Measurements from ENCODE around the gene ADARB1.

Gene ADARB1

DNA sequence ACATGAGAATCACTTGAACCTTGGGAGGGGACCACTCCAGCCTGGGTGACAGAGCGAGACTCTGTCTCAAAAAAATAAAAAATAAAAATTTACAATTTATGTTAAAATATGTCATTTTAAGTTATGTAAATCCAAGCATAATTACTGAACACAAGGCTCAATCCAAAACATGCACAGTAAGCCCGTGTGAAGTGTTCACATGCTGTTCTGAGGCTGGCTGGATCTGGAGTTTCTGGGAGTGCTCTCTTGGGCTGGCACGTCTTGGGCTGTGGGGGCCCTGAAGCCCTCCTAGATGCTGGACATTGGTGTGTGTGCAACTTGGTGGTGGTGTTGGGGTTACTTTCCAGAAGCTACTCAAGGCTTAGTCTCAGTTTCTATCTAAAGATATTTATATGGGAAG, 25.2 kb downstream of the ADARB1 start:
- ATAC-seq, result no peak
- peaks cover 54% of the 10 kb centered on the region for H3K4me1 Mint-ChIP-seq
- peaks cover 7% of the 10 kb centered on the region for H3K36me3 Mint-ChIP-seq (ENCODE audit: low read depth)
- no peak overlapping the region for H3K4me3 Mint-ChIP-seq
- H3K27me3 Mint-ChIP-seq, result no peaks in the 10 kb centered on the region
- H3K9me3 Mint-ChIP-seq, result no peaks in the 10 kb centered on the region
- DNase-seq, result no peak
- H3K27ac Mint-ChIP-seq, result no peak overlapping the region

DNA sequence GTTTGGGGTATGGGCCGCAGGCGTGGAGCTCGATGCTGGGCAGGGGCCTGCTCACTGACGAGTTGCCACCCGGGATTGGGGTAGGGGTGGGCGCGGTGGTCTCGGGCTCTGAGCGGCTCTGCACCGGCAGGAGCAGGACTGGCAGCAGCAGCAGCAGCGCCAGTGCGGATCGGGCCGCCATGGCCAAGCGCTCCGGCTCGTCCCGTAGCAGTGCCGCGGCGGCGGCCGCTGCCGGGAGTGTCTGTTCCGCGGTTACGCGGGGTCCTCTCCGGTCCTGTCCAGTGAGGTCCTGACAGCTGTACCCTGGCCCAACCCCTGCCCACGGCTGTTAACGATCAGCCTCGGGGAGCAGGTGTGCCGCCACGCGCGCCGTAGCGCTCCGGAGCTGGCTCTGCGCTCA, 26.5 kb downstream of the ADARB1 start:
- Mint-ChIP-seq H3K4me3 (no peak overlapping the region), H3K27ac (no peak overlapping the region), H3K4me1 (peaks cover 62% of the 10 kb centered on the region), H3K9me3 (no peaks in the 10 kb centered on the region), H3K27me3 (no peaks in the 10 kb centered on the region), H3K36me3 (ENCODE audit: low read depth) (peaks cover 6% of the 10 kb centered on the region)
- ATAC-seq, result no peak
- no peak for DNase-seq

DNA sequence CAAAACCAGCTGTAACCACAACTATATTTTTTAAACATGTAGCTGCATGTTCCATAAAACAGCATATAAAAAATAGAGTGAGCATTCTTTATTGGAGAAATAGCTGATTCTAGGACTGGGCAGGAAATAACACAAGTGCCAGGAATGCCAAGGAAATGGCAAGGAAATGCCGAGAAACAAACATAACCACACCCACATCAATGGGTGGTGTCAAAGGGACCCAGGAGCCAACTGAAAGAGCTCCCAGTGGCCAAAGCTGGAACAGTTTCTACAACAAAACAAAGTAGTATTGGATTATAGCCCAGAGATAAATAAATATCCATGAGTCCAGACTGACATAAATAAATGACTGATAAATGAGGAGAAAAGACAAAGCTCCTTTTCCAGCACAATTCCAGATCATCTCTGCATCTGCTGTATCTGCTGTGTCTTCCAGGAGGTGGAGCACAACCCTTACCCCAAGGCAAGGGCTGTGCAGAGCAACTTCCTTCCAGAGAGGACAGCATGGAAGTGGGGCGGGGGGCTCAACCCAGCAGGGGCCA, 28.1 kb downstream of the ADARB1 start:
- H3K36me3 Mint-ChIP-seq (ENCODE audit: low read depth), result peaks cover 9% of the 10 kb centered on the region
- DNase-seq, result no peak
- no peak overlapping the region for H3K27ac Mint-ChIP-seq
- H3K9me3 Mint-ChIP-seq, result no peaks in the 10 kb centered on the region
- no peak for ATAC-seq
- H3K4me1 Mint-ChIP-seq, result peaks cover 67% of the 10 kb centered on the region
- no peaks in the 10 kb centered on the region for H3K27me3 Mint-ChIP-seq
- no peak overlapping the region for H3K4me3 Mint-ChIP-seq

GRCh38 chr21:45103971-45104520, 29.7 kb downstream of the ADARB1 start:
- H3K36me3 Mint-ChIP-seq (ENCODE audit: low read depth), result peaks cover 12% of the 10 kb centered on the region
- H3K9me3 Mint-ChIP-seq, result no peaks in the 10 kb centered on the region
- peak overlapping the region; percentile 53 for H3K27ac Mint-ChIP-seq
- H3K4me1 Mint-ChIP-seq, result peaks cover 68% of the 10 kb centered on the region
- H3K4me3 Mint-ChIP-seq, result peak overlapping the region; percentile 21
- ATAC-seq, result peak; percentile 53
- DNase-seq, result no peak
- H3K27me3 Mint-ChIP-seq, result no peaks in the 10 kb centered on the region

DNA sequence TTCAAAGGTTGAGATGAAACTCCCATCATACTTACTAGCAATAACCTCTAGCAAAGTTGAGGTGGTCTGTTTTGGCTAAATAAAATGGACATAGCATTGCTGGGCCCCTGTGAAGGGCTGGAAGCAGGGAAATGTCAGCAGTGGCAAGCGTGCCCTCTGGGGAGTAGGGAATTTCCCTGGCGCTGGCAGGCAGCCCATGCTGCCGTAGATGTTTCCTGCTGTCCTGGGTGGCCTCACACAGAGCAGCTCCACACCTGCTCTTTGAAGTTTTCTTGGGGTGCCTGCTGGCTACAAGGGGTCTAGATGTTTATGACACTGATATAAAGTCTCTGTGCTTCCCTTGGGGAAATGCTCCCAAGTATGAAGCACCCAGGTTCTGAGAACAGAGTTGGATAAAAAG, 30.2 kb downstream of the ADARB1 start:
- Mint-ChIP-seq H3K27me3 (no peaks in the 10 kb centered on the region), H3K9me3 (no peaks in the 10 kb centered on the region), H3K27ac (peak overlapping the region; percentile 53), H3K36me3 (ENCODE audit: low read depth) (peaks cover 14% of the 10 kb centered on the region), H3K4me3 (peak overlapping the region; percentile 59), H3K4me1 (peaks cover 73% of the 10 kb centered on the region)
- ATAC-seq (peak; percentile 75), DNase-seq (peak; percentile 61)

DNA sequence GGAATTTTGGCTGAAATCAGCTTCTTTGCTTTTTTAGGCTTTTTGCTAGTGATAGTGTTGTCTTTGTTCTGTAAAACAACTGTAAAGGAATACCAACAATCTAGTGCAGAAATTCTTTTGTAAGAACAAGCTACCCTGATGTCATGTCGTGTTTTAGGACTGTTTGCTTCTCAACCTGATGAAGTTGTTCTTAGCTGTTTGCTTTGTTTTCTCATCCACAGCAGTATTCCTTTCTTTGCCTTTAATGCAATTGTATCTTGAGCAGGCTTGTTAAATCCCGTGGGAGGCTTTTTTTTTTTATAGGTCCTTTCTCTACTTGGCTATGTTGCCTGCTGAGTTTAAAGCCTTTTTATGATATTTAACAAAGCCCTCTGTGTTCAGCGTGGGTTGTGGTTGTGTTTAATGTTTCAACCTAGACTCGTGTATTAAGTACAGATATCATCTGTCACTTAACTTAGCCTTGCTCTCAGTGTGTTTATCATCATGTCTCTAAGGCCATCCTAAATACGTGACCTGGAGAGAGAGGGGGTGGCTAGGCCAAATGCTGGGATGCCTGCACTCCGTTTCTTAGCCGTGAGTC, 31.6 kb downstream of the ADARB1 start:
- peaks cover 87% of the 10 kb centered on the region for H3K4me1 Mint-ChIP-seq
- H3K9me3 Mint-ChIP-seq, result no peaks in the 10 kb centered on the region
- H3K27ac Mint-ChIP-seq, result peak overlapping the region; percentile 14
- H3K27me3 Mint-ChIP-seq, result no peaks in the 10 kb centered on the region
- DNase-seq (no peak), ATAC-seq (no peak)
- H3K4me3 Mint-ChIP-seq, result peak overlapping the region; percentile 18
- H3K36me3 Mint-ChIP-seq (ENCODE audit: low read depth), result peaks cover 14% of the 10 kb centered on the region

DNA sequence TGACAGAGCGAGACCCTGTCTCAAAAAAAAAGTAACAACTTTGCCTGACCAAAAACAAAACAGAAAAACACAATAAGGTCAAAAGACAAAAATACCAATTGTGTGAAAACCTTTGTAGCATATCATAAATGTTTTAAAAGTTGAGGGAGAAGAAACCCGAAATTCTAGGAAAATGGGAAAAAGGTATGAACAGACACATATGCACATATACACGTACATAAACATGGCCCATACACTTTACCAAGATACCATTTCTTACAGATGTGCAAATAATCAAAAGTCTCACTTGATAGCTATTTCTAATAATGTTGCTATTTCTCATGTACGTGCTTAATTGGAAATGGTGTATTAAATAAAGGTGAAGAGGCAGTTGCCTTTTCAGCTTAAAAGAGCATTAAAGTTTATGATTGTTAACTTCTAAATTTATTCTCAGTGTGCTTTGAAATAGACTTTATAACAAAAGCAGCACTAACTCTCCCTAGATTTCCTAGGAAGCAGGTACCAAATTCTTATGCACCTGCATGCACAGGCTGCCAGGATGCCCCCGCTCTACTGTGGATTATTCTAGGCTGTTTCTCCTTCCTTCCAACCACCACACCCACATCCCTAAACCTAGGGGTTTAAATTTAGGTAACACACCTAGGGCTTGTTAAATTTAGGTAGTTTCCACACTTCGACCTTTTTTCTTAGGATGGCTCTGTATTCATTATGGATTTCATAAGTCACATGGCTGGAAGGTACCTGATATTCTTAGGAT, 33.8 kb downstream of the ADARB1 start:
- ATAC-seq (no peak), DNase-seq (no peak)
- Mint-ChIP-seq H3K4me1 (peaks cover 96% of the 10 kb centered on the region), H3K4me3 (no peak overlapping the region), H3K27me3 (no peaks in the 10 kb centered on the region), H3K27ac (peak overlapping the region; percentile 4), H3K36me3 (ENCODE audit: low read depth) (peaks cover 13% of the 10 kb centered on the region), H3K9me3 (no peaks in the 10 kb centered on the region)

DNA sequence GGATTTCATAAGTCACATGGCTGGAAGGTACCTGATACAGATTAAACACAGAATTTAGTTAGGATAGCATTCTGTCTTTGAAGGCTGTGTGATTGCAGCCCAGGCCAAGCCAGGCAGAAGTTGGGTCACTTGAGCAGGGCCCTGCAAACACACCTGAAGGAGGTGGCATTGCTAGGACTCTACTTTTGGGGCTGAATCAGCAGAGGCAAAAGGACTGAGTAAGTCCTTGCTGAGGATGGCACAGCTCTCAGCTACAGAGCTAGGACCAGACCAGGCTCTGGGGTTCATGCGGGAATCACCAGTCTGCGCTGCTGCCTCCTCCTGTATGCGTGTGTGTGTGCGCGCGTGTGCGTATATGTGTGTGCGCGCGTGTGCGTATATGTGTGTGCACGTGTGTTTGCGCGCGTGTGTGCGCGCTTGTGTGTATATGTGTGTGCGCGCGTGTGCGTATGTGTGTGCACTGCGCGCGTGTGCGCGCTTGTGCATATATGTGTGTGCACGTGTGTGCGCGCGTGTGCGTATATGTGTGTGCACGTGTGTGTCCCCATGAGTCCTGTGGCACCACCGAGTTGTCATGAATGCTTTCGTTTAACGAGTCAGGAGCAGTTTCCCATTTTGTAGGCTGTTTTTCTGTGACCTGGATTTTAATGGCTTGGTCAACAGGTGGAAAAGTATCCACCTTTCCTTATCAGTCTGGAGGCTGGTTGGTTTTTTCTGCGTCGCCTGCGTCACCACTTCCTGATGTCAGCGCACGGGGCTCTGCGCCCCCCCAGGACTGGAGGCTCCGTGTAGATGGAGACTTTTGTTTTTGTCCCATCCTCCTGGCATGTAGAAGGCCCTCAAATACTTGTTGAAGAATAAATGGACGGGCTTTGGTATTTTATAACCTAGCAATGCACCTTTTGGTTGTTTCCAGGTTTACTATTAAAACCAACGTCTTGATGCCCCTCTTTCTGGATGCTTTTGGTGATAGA, 34.7 kb downstream of the ADARB1 start:
- Mint-ChIP-seq H3K27ac (peak overlapping the region; percentile 89), H3K36me3 (ENCODE audit: low read depth) (peaks cover 13% of the 10 kb centered on the region), H3K9me3 (no peaks in the 10 kb centered on the region), H3K27me3 (no peaks in the 10 kb centered on the region), H3K4me1 (peaks cover 91% of the 10 kb centered on the region), H3K4me3 (peak overlapping the region; percentile 73)
- DNase-seq (peak; percentile 43), ATAC-seq (peak; percentile 25)

DNA sequence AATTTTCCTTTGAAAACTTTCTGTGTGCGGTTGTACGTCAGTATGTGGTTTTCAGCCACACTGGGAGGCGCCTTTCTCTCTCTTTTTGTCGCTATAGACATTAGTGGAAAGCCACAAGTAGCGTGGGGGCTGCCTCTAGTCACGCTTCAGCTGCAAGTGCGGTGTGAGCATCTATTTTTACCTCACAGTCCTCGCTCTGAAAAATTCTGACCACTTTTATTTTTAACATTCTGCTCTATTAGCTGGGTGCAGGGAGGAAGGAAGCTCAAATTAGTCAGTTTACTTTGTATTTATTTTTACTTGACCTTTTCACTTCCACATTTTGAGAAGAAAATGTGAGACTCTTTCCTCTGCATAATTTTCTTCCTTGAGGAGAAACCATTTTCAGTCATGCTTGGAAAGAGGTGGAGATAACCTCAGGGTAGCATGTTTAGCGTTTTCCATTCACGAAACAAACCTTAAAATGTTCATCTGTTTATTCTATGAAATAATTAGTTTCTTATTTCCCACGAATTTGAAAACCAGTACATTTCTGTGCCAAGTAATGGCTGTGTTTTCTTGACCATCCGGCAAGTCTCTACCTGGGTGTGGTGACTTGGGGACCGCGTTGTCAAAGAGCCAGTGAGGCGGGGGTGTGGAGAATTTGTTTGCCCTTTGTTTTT, 35.6 kb downstream of the ADARB1 start:
- peak overlapping the region; percentile 73 for H3K4me3 Mint-ChIP-seq
- ATAC-seq (peak; percentile 76), DNase-seq (peak; percentile 66)
- H3K9me3 Mint-ChIP-seq, result no peaks in the 10 kb centered on the region
- H3K27me3 Mint-ChIP-seq, result no peaks in the 10 kb centered on the region
- peaks cover 89% of the 10 kb centered on the region for H3K4me1 Mint-ChIP-seq
- H3K36me3 Mint-ChIP-seq (ENCODE audit: low read depth), result peaks cover 13% of the 10 kb centered on the region
- peak overlapping the region; percentile 89 for H3K27ac Mint-ChIP-seq

- H3K27me3 Mint-ChIP-seq, result no peaks in the 10 kb centered on the region
- DNase-seq, result no peak
- H3K9me3 Mint-ChIP-seq, result no peaks in the 10 kb centered on the region
- peak overlapping the region; percentile 62 for H3K27ac Mint-ChIP-seq
- ATAC-seq, result no peak
- H3K4me1 Mint-ChIP-seq, result peaks cover 87% of the 10 kb centered on the region
- H3K36me3 Mint-ChIP-seq (ENCODE audit: low read depth), result peaks cover 18% of the 10 kb centered on the region
- peak overlapping the region; percentile 62 for H3K4me3 Mint-ChIP-seq
Observed at GRCh38 chr21:45110873-45111624, 36.7 kb downstream of the ADARB1 start.

DNA sequence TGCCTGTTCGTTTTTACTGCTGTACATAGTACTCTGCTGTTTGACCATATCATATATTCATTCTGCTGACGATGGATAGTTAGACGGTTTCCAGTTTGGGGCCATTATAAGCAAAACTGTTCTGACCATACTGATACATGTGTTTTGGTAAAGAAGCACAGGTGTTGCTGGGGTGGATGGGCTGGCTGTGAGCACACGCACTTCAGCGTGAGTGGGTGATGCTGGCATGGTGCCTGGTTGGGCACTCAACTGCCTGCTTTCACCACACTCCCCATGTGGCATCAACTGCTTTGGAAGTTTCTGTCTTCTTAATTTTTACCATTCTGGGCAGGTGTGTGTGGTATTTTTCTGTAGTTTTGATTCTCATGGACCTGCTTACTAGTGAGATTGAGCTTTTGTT, 37.3 kb downstream of the ADARB1 start:
- Mint-ChIP-seq H3K9me3 (no peaks in the 10 kb centered on the region), H3K4me3 (no peak overlapping the region), H3K27ac (peak overlapping the region; percentile 49), H3K27me3 (no peaks in the 10 kb centered on the region), H3K36me3 (ENCODE audit: low read depth) (peaks cover 21% of the 10 kb centered on the region), H3K4me1 (peaks cover 84% of the 10 kb centered on the region)
- DNase-seq, result no peak
- no peak for ATAC-seq

DNA sequence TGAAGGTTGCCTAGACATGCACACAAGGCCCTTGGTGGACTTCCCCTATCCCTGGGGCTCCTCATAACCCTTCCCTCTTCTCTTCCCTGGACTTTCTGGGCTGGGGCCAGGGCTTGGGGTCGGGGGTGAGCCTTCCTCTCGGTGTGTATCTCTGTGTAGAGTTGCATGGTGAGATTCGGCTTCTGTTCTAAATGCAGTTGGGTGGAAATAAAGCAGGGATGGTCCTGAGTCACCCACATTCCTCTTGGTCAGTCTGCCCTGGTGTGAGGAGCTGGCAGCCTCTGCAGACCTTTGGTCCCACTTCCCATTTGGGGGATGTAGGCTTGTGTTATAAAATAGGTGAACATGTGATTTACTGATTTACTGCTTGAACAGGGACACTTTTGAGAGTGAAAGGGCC, 38.0 kb downstream of the ADARB1 start:
- Mint-ChIP-seq H3K27me3 (no peaks in the 10 kb centered on the region), H3K27ac (peak overlapping the region; percentile 49), H3K9me3 (no peaks in the 10 kb centered on the region), H3K4me3 (no peak overlapping the region), H3K36me3 (ENCODE audit: low read depth) (peaks cover 19% of the 10 kb centered on the region), H3K4me1 (peaks cover 78% of the 10 kb centered on the region)
- ATAC-seq, result no peak
- no peak for DNase-seq

GRCh38 chr21:45113543-45113942, 39.2 kb downstream of the ADARB1 start:
- Mint-ChIP-seq H3K4me1 (peaks cover 69% of the 10 kb centered on the region), H3K9me3 (no peaks in the 10 kb centered on the region), H3K27me3 (no peaks in the 10 kb centered on the region), H3K36me3 (ENCODE audit: low read depth) (peaks cover 11% of the 10 kb centered on the region), H3K27ac (no peak overlapping the region), H3K4me3 (no peak overlapping the region)
- DNase-seq (no peak), ATAC-seq (no peak)

Measured in activated naive CD8-positive, alpha-beta T cell treated with anti-CD3 and anti-CD28 coated beads, Interleukin-2, amount 50 U/mL, for 24 hours (primary cell).